ENCODE results near the gene PANX2.

The PANX2 gene

GRCh38 chr22:50189184-50189848 lies 18.8 kb downstream of the PANX2 start:
- Histone ChIP-seq H3K27me3 (ENCODE audit: insufficient read depth, low read length) (no peaks in the 10 kb centered on the region), H3K27ac (ENCODE audit: low read depth, low read length, poor library complexity, severe bottlenecking) (peak overlapping the region; percentile 100)

DNA sequence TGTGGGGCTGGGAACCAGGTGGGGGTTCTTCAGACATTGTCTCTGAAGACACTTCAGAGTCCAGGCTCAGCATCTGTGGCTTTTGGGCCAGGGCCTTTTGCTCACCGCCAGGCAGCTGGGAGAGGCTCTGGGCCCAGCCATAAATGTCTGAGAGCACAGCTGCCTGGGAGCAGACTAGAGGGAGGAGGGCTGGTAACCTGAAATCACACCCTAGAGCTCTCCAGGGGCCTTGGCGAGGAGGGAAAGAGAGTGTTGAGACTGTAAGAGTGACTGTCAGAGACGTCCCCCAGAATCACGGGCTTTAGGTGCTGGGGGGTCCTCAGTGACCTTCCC lies 19.3 kb downstream of the PANX2 start:
- peaks cover 23% of the 10 kb centered on the region; the same call in 1 of the 2 replicates for H3F3A ChIP-seq (ENCODE audit: insufficient read depth, low read length)
- H3K27me3 ChIP-seq (ENCODE audit: insufficient read depth, low read length): no peaks in the 10 kb centered on the region
- H3K9ac ChIP-seq (ENCODE audit: low read length): peak overlapping the region; percentile 77; the same call in 1 of the 2 replicates
- H3K9me3 ChIP-seq (ENCODE audit: low read length): no peaks in the 10 kb centered on the region
- H3K9me2 ChIP-seq (ENCODE audit: low read depth, low read length): no peaks in the 10 kb centered on the region
- peaks cover 88% of the 10 kb centered on the region for H3K4me1 ChIP-seq (ENCODE audit: insufficient read depth, low read length, severe bottlenecking)
- peaks cover 39% of the 10 kb centered on the region; the same call in 1 of the 2 replicates for H3K36me3 ChIP-seq (ENCODE audit: insufficient read depth, low read length)
- H4K20me1 ChIP-seq (ENCODE audit: insufficient read depth, low read length): no peaks in the 10 kb centered on the region
- H3K27ac ChIP-seq (ENCODE audit: low read depth, low read length, poor library complexity, severe bottlenecking): peak overlapping the region; percentile 100
- H3K79me2 ChIP-seq (ENCODE audit: insufficient read depth, low read length): peaks cover 5% of the 10 kb centered on the region; the same call in 1 of the 2 replicates
- peak overlapping the region; percentile 97 for H3K4me3 ChIP-seq (ENCODE audit: low read depth, low read length, poor library complexity, severe bottlenecking)
- no peak for TF ChIP-seq EZH2 (IDR thresholded peaks at IDR 0.05; ENCODE audit: borderline replicate concordance, low read length)
- TF ChIP-seq, protein P1, sequence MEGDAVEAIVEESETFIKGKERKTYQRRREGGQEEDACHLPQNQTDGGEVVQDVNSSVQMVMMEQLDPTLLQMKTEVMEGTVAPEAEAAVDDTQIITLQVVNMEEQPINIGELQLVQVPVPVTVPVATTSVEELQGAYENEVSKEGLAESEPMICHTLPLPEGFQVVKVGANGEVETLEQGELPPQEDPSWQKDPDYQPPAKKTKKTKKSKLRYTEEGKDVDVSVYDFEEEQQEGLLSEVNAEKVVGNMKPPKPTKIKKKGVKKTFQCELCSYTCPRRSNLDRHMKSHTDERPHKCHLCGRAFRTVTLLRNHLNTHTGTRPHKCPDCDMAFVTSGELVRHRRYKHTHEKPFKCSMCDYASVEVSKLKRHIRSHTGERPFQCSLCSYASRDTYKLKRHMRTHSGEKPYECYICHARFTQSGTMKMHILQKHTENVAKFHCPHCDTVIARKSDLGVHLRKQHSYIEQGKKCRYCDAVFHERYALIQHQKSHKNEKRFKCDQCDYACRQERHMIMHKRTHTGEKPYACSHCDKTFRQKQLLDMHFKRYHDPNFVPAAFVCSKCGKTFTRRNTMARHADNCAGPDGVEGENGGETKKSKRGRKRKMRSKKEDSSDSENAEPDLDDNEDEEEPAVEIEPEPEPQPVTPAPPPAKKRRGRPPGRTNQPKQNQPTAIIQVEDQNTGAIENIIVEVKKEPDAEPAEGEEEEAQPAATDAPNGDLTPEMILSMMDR (IDR thresholded peaks at IDR 0.05; ENCODE audit: low read length): no peak
- peak overlapping the region; percentile 77 for H3K4me2 ChIP-seq (ENCODE audit: low read length)
- no peak overlapping the region for H2AFZ ChIP-seq (ENCODE audit: low read length)

More at GRCh38 chr22:50189184-50189848, 18.8 kb downstream of the PANX2 start:
- Histone ChIP-seq H2AFZ (ENCODE audit: low read length) (no peak overlapping the region), H3K4me1 (ENCODE audit: insufficient read depth, low read length, severe bottlenecking) (peaks cover 88% of the 10 kb centered on the region), H3K36me3 (ENCODE audit: insufficient read depth, low read length) (peaks cover 34% of the 10 kb centered on the region; the same call in 1 of the 2 replicates), H3K79me2 (ENCODE audit: insufficient read depth, low read length) (peaks cover 5% of the 10 kb centered on the region; the same call in 1 of the 2 replicates), H3K9me3 (ENCODE audit: low read length) (no peaks in the 10 kb centered on the region), H3K4me3 (ENCODE audit: low read depth, low read length, poor library complexity, severe bottlenecking) (peak overlapping the region; percentile 97), H4K20me1 (ENCODE audit: insufficient read depth, low read length) (no peaks in the 10 kb centered on the region), H3K9ac (ENCODE audit: low read length) (peak overlapping the region; percentile 77), H3F3A (ENCODE audit: insufficient read depth, low read length) (peaks cover 23% of the 10 kb centered on the region; the same call in 1 of the 2 replicates), H3K9me2 (ENCODE audit: low read depth, low read length) (no peaks in the 10 kb centered on the region), H3K4me2 (ENCODE audit: low read length) (peak overlapping the region; percentile 77)
- TF ChIP-seq, protein P1 (IDR thresholded peaks at IDR 0.05; ENCODE audit: low read length): no peak
- TF ChIP-seq EZH2 (IDR thresholded peaks at IDR 0.05; ENCODE audit: borderline replicate concordance, low read length): no peak

DNA sequence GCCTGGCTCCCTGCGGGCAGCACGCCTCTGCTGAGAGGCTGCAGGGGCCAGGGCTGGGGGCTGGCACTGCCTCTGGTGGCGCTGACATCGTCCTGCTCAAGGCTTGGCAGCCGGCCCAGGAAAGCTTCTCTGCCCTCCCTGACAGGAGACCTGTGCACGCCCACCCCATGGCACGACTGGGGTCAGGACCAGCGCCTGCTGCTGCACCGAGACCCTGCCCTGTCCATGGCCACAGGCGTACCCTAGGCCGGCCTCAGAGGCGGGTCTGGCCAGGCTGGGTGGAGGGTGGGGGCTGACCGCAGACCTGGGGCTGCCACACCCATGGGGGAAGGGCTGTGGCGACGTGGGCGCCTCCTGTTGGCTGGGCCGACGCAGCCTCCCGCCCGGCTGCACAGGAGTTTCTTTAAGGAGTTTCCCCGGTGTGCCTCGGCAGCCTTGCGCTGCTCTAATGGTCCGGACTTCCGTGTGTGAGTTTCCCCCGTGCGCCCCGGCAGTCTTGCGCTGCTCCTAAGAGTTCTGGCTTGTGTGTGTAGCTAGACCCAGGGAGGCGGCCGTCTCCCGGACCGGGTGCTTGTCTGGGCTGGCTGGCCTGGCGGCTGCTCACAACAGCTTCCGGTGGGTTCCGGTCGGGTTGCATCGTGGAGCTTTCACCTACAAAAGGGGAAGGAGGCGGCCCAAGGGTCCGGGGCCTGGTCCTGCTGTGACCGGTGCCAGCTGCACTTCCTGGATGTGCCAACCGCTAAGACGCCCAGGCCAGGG lies 19.8 kb downstream of the PANX2 start:
- Histone ChIP-seq H3K27ac (ENCODE audit: low read depth, low read length, poor library complexity, severe bottlenecking) (peak overlapping the region; percentile 100), H3F3A (ENCODE audit: insufficient read depth, low read length) (peaks cover 23% of the 10 kb centered on the region; the same call in 1 of the 2 replicates), H3K79me2 (ENCODE audit: insufficient read depth, low read length) (peaks cover 5% of the 10 kb centered on the region; the same call in 1 of the 2 replicates), H3K4me1 (ENCODE audit: insufficient read depth, low read length, severe bottlenecking) (peaks cover 88% of the 10 kb centered on the region), H3K9ac (ENCODE audit: low read length) (peak overlapping the region; percentile 77), H4K20me1 (ENCODE audit: insufficient read depth, low read length) (no peaks in the 10 kb centered on the region), H3K9me2 (ENCODE audit: low read depth, low read length) (no peaks in the 10 kb centered on the region), H3K27me3 (ENCODE audit: insufficient read depth, low read length) (no peaks in the 10 kb centered on the region), H3K4me2 (ENCODE audit: low read length) (peak overlapping the region; percentile 77), H3K4me3 (ENCODE audit: low read depth, low read length, poor library complexity, severe bottlenecking) (peak overlapping the region; percentile 97), H2AFZ (ENCODE audit: low read length) (no peak overlapping the region), H3K36me3 (ENCODE audit: insufficient read depth, low read length) (peaks cover 44% of the 10 kb centered on the region; the same call in 1 of the 2 replicates), H3K9me3 (ENCODE audit: low read length) (no peaks in the 10 kb centered on the region)
- TF ChIP-seq, protein P1 (IDR thresholded peaks at IDR 0.05; ENCODE audit: low read length): peak; percentile 56
- no peak for TF ChIP-seq EZH2 (IDR thresholded peaks at IDR 0.05; ENCODE audit: borderline replicate concordance, low read length)

Measured in OCI-LY1 (cell line).